Measurements from ENCODE around the gene BATF.

DNA sequence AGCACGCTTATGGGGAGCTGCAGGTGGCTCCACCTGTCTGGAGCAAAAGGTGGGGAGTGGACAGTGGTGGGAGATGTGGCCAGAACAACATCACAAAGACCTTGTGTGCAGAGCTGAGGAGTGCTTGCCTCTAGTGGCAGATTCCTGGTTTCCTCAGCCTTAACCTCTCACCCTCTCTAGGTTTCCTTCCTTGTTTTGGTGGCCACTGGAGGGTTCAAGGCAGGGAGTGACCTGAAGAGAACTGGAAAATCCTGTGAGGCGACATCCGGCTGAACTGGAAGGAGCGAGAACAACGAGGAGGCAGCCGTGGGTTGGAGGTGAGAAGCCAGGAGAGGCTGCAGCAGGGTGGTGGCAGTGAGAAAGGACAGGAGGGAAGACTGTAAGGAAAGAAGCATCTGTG is 49.8 kb downstream of the BATF start:
- TF ChIP-seq POLR2AphosphoS5 (IDR thresholded peaks at IDR 0.05; ENCODE audit: low read depth, low read length) = no peak
- TF ChIP-seq POLR2A (IDR thresholded peaks at IDR 0.05; ENCODE audit: low read depth, low read length) = no peak
